ENCODE results near the gene PKP1. TPM values are rescaled to one million over a fixed set of nuclear protein-coding genes. Genes with fewer than 3 reads are reported as not detected.
A peak's percentile ranks its signal among the peaks of the same experiment; 100 is the strongest.

The PKP1 gene
- total RNA-seq, 1 donor from 2014 or later = not detected

DNA sequence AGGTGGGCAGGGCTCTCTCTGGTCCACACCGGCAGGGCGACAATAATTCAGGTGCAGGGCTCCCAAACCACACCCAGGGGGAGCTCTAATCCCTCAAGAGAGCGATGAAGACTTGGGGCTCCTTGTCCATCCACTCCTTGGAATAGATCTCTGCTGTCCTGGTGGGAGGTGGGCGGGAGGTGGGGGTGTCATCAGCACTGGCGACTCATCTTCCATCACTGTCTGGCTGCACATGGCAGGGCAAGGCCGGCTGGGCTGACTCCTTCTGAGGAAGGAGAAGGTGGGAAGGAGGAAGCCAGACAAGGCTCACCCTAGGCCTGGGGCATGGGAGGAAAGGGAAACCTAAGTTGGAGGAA lies 64.9 kb downstream of the PKP1 start:
- peak; percentile 35 to 44 for DNase-seq (ENCODE audit: low read depth in 2 of 2)

DNA sequence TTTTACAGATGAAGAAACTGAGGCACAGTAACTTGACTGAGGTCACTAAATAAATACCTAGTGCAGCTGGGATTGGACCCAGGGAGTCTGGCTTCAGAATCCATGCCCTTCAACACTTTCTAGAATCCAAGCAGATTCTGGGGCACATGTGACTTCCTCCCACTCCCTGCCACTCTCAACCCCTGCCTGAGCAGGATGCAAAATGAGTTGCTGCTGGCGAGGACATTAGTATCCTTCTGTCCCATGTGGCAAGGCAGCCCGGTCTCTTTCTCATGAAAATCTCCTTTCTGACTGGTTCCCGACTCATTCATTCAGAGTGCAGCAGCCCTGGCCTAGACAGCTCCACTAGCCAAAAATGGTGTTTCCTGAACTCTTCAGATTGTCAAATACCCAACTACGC lies 65.8 kb downstream of the PKP1 start:
- no peak for DNase-seq (ENCODE audit: low read depth in 2 of 2)

DNA sequence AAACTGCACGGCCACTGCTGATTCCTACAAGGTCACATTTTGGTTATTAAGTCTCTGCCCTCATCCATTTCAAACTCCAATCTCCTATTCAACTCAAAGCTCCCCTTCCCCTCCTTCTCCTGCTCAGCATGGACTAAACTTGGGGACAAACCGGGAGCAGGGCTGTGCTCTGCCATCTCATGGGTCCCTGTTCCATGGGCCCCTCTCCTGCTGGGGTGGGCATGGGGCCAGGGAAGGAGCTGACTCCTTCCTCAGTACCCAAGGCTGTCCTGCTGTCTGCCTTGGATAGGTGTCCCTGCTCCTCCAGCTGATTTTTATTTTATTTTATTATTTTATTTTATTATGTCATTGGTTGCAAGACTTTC lies 67.0 kb downstream of the PKP1 start:
- no peak for DNase-seq (ENCODE audit: low read depth in 2 of 2)

DNA sequence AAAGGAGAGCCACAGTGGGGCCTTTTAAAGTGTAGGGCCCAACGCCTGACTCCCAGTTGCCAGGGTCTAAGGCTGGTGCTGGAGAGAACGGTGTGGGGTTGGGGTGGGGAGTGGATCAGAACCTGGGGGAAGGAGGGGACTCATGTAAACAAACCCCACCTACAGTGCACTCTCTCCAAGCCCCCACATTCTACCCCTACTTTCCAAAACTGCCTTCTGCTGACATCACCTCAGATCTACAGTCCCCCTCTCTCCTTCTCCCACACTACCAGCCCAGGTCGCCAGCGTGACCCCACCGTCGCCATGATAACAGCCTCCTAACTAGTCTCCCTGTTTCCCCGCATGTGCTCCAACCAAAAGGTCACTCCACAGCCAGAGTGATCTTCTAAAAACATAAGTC lies 67.6 kb downstream of the PKP1 start:
- no peak for DNase-seq (ENCODE audit: low read depth in 2 of 2)

DNA sequence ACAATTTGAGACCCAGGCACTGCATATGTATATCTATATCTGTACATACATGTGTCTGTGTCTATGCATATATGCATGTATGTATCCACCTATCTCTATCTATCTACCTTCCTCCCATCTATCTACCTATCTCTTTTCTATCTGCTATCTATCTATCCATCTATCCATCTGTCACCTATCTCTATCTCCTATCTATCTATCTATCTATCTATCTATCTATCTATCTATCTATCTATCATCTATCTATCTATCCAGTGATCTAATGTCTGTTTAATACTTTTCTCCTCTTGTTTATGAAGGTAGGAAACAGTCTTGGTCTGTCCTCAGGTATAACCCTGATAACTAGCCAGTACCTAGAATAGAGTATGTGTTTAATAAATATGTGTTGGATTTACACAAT lies 68.3 kb downstream of the PKP1 start:
- no peak for DNase-seq (ENCODE audit: low read depth in 2 of 2)

DNA sequence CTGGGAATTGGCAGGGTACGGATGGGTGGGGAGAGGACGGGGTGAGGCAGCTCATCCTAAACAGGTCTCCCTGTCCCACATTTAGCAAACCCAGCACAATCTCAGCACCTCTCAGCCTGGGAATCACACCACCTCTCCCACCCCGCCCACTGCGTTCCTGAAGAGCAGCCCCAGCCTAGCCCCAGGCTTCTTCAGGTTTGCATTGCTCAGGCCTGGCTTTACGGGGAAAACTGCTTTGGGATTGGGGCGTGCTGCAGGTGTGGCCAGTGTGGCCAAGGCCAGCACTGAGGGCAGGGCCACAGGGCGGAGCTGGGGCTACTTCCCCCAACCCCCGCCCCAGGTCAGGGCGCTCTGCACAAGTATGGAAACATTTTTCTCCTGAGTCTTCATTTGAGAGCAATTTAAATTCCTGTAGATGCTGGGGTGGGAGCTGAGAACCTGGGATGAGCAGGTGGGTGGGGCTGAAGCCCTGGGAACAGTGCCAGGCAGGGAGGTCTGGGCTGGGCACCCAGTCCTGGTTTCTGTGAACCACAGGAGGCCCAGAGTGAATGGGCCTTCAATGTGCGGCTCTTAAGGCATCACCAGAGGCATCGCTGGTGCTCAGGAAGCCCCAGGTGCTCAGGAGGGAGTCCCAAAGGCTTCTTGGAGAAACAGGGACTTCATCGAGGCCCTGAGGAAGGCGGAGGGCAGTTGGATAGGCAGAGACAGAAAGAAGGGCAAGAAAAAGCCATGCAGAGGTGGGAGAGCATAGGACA lies 70.1 kb downstream of the PKP1 start:
- no peak for DNase-seq (ENCODE audit: low read depth in 2 of 2)

DNA sequence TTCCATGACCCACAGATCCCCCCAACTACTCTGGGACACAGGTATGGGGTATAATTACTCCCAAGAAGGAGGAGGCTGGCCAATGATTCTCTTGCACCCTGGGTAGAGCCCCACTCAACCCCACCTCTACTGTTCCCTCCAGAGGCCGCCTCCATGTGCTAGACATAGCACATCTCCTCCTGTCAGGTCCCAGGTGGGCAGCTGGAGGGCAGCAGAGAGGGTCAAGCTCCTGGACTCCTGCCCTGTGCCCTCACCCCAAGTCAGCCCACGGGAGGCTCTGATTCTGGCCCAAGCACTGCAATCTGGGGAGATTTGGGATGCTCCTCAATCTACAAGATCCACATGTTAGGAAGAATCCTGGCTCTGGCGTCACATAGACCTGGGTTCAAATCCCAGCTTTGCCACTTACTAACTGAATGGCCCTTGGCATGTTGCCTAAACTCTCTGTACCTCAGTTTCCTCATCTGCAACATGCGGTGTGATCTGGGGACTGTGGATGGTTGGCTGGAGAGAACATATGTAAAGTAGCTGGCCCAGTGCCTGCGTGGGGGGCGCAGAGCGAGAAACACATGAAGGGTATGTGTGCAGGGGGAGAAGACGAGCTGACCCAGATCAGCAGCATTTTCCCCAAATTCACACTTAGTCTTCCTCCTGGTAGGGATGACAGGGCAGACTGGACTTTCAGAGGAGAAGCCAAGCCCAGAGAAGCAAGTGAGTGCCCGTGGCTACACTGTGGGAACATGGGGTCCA lies 71.0 kb downstream of the PKP1 start:
- DNase-seq (ENCODE audit: low read depth in 2 of 2) = no peak

DNA sequence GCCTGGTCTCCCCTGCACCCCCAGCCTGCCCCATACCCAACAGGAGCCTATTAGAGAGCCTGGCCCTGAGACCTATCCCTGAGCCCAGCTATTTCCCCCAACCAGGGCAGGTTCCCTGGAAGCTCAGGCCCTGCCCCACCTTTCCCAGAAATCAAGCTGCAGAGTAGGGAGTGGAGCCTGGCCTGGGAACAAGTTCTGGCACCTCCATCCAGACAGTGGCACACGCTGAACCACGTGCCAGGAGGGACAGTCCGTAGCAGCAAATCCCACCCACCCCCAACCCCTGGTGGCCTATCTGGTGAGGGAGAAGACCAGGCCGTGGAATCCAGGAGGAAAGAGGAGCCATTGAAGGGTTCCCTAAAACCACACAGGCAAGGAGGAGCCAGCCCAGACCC lies 71.6 kb downstream of the PKP1 start:
- DNase-seq (ENCODE audit: low read depth in 2 of 2) = no peak

DNA sequence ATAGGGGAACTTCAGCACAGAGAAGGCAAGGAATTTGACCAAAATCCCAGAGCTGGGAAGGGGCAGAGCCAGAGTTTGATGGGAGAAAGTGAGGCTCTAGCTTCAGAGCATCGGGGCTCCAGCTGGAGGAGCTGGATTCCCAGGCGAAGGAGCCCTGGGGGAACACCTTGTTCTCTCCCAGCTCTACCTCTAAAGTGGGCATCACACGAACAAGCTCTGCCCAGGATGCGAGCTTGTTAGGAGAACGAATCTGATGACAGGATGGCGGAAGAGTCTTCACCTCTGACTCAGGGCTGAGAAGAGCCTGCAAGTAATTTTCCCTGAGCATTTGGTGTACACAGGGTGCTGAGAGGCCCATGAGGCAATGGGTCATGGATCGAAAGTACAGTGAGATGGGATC lies 72.2 kb downstream of the PKP1 start:
- no peak for DNase-seq (ENCODE audit: low read depth in 2 of 2)

DNA sequence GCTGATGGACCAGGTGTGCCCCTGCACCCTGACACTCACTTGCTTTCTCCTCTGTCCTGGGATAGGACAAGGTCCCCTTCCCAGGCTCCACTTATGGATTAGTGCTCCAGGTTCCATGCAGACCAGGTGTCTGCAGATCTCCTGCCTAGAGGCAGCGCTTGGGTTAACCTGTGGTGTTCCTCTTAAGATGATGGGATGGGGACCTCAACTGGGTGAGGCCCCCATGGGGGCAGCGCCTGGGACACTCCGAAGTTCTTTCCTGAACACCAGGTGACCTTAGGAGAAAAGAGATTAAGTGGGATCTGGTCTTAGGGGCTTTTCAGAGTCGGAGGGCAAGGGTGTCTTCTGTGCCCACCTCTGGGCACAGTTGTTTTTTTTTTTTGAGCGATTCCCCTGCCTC lies 72.9 kb downstream of the PKP1 start:
- DNase-seq (ENCODE audit: low read depth in 2 of 2) = no peak

DNA sequence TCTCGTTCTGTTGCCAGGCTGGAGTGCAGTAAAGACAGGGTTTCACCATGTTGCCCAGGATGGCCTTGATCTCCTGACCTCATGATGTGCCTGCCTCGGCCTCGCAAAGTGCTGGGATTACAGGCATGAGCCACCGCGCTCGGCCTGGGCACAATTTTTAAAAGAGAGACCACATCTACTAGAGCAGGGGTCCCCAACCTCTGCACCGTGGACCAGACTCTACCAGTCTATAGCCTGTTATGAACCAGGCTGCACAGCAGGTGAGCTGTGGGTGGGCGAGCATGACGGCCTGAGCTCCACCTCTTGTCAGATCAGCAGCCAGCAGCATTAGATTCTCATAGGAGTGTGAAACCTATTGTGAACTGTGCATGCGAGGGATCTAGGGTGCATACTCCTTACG lies 73.4 kb downstream of the PKP1 start:
- no peak for DNase-seq (ENCODE audit: low read depth in 2 of 2)

DNA sequence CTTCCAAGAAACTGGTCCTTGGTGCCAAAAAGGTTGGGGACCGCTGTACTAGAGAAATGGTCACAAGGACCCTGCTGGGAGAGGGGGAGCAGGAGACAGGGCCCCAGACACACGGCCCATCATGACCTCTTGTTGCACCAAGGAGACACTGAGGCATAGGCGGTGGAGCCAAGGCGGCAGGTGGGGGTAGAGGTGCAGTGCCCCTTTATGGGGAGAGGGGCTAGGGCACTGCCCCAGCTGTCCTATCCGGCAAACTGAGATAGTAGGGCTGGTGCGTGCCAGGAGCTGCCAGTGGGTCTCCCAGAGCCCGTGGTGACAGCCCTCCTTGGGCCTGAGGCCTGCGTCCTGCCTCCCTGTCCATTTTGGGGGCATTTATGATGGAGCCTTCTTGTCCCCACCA lies 73.9 kb downstream of the PKP1 start:
- no peak for DNase-seq (ENCODE audit: low read depth in 2 of 2)

DNA sequence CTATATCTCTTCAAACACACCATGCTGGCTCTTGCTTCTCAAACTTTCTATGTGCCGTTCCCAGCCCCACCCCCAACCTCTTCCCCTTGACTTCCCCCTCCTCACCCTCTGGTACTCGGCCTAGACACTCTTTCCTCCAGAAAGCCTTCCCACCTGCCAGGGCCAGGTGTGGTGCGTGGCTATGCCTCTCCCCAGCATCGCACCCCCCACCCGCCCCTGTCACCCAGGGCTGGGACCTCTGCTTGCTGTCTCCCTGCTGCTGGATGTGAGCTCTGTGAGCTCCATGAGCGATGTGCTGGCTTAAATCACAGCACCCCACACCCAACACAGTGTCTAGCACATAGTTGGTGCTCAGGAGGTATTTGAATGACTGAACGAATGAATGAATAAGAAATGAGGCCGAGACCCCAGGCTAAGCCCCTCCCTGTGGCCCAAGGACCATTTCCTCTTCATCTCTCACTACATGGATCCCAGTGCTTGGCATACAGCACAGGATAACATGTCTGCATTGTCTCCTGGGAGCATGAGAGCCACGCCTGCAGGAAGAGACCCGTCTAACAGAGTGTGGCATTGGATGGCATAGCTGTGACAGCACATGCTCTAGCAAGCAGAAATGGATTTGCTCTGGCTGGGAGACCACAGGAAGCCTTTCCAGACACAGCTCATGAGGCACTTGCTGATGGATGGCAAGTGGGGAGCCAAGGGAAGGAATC lies 74.5 kb downstream of the PKP1 start:
- no peak for DNase-seq (ENCODE audit: low read depth in 2 of 2)

DNA sequence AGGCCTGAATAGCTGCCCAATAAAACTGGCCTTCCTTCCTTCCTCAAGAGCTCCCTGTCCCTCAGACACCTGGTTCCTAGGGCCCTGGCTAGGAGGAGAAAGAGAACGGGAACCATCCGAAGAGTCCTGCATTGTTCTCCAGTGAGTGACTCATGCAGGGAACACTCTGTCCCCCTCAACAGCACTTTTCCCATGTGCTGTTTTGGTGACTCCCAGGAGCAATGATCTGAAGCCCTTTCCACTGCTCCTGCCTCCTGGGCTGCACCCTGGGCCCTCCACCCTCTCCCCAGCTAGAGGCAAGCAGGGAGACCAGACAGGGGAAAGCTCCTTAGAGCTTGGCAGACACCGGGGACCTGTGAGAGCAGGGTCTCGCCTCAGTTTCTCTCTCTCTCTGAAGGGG lies 75.3 kb downstream of the PKP1 start:
- peak; percentile 40 to 50 for DNase-seq (ENCODE audit: low read depth in 2 of 2)

DNA sequence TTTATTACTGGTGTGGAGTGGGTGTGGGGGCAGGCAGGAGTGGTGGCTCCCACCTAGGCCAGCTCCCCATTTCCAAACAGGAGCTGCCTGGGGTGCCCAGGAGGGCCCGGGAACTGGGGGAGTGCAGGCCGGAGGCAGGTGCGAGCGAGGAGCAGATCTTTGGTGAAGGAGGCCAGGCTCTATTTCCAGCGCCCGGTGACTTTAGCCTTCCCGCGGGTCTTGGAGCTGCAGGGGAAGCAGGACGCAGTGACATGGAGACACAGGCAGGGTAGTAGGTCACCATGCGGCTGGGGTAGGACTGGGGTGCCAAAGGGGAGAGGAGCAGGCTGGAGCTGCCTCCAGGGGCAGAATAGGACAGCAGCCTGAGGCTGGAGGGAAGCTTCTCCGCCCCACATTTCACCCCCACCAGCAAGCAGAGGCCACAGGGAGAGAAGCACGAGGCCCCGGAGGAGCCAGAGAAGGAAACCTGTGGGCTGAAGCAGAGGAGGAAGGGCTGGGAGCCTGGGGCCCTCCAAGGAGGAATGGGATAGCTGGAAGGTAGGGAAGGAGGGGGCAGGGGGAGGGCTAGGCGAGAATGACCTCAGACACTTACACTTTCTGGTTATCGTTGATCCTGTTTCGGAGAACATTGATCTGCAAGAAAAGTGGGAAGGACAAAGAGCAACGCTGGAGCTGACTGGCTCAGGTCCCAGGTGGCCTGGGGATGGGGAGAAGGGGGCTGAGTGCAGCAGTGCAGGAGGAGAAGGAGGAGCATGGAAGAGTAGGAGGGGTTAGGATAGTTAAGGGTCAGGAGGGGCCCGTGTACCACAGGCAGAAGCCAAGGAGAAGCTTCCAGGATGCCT lies 75.9 kb downstream of the PKP1 start:
- no peak for DNase-seq (ENCODE audit: low read depth in 2 of 2)

DNA sequence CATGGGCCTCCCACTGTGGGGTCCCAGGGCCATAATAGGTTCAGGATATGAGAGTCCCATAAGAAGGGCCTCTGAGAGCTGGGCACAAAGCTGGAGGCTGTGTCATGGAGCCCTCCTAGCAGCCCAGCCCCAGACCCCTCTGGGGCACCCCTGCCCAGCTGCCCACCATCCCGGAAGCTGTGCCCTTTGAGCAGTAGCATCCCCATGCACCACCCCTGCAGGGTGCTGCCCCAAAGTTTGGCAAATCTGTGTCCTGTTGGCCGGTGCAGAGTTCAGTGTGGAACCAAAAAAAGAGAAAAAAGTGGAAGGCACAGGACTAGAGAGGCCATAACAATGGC lies 76.5 kb downstream of the PKP1 start:
- no peak for DNase-seq (ENCODE audit: low read depth in 2 of 2)

DNA sequence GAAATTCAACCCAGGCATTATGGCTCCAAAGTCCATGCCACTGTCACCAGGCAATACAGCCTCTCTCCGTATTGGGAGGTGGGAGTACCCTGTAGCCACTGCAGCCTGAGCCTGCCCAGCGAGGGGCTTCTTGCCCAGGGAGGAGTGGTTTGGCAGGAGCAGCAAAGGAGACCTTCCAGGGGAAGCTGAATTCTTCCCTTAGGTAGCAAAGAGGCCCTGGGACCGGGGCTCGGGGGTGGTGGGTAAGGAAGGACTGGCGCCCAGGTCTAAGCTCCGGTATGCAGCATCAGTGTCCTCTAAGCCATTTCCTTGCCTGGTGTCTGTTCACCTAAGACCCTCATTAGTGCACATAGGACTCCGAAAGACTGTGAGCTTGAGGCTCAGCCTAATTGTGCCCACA lies 77.2 kb downstream of the PKP1 start:
- DNase-seq (ENCODE audit: low read depth in 2 of 2) = no peak

DNA sequence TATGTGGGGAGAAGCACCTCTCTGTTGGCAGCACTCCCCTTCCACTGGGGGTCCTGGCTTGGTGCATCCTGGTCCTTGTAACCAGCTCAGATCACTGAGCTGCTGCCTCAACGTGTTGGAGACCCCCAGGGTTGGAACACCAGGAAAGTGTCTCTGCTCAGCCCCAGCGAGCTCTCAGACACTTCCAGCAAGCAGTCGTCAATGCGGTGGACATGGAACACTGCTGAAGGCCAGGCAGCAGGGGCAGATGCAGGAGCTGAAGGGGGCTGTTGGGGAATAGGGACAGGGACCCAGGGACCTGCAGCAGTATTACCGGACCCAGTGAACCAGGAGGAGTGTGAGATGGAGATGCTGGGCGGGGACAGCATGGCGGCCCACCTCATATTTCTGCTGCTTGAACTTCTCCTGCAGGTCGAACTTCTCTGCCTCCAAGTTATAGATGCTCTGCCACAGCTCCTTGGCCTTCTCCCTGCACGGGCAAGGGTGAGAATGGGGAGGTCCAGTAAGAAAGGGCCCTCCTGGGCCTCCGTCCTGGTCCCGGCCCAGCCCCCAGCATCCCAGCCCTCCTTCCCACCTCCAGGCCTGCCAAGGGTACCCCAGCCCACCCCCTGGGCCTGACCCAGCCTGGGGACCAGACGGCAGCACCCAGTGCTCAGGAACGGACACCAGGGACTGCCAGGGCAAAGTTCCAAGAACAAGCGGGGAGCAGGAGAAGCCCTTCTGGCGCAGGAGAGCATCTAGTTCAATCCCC lies 77.8 kb downstream of the PKP1 start:
- DNase-seq (ENCODE audit: low read depth in 2 of 2) = no peak

DNA sequence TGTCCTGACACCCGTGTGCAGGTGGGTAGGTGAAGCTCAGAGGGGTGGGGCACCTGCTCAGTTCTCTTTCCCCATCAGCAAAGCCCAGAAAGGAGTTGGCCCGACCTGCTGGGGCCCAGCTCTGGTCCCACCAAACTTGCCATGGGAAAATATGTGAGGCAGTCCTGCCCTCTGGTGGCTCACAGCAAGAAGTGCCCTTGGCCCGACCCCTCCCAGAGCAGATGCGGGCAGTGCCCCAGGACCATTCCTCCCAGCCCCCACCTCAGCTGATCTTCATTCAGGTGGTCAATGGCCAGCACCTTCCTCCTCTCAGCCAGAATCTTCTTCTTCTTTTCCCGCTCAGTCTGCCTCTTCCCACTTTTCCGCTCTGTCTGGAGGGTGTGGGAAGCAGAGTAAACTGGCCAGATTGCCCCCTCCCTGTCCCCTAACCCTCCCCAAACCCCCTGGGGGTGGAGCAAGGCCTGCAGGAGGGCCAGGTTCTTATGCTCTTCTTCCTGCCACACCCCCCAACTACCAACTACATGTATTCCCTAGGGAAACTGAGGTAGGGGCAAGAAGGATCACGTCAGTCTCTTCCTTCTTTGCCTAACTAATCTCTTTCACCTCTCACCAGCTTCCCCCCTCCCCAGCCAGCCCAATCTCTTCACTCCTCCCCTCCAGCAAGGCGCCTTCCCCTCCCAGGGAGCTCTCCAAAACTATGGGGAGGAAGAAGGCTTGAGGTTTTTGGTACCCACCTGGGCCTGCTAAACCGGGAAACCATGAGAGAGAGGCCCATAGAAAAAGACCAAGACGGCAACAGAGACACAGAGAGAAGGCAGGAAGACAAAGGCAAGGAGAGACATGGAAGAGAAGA lies 78.6 kb downstream of the PKP1 start:
- DNase-seq (ENCODE audit: low read depth in 2 of 2) = peak; percentile 43 to 72

DNA sequence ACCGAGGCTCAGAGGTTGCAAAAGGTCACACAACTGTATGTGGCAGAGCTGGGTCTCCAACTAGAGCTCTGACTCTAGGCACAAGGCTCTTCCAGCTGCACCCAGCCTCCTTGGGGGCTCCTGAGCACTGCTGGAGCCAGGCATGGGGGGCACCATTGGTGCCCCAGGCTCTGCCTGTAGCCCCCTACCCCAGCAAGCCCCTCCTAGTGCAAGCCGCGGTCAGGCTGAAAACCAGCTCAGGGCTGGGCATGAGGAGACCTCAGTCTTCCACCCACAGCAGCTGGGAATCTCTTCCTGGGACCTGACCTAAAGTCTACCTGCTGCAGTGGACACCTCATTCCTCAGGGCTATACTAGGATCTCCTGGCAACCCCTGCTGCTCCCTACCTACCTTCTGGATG lies 79.6 kb downstream of the PKP1 start:
- no peak for DNase-seq (ENCODE audit: low read depth in 2 of 2)

All from lung microvascular endothelial cell (primary cell).